Spleen (tissue), 7 donors: ENCODE data around the gene RBM3.

Experiments used
- CTCF ChIP-seq, 11 experiments: fragments of 200-600 bp in 7 of 11; fragments of 450-650 bp in 4 of 11; sonication (generic) in 4 of 11; IDR thresholded peaks in 8 of 11; conservative IDR thresholded peaks in 3 of 11; 1 replicate in 7 of 11; 2 replicates in 4 of 11; pipeline versions ENCODE4 v1.4.0 to v1.8.0; 2016 to 2021; ENCODE audit warnings: antibody characterized with exemption in 11 of 11, inconsistent platforms in 4 of 11, mild to moderate bottlenecking in 1 of 11
- POLR2A ChIP-seq, 3 donors: fragments of 450-650 bp; IDR thresholded peaks; one replicate each; pipeline ENCODE4 v1.5.1; 2017; ENCODE audit warnings: antibody characterized with exemption in 3 of 3, mild to moderate bottlenecking in 1 of 3
- POLR2AphosphoS5 ChIP-seq, 3 donors: sonication (generic); formaldehyde crosslinking; IDR thresholded peaks; one replicate each; pipeline ENCODE4 v1.5.1; 2017; ENCODE audit warnings: antibody characterized with exemption in 3 of 3
- donor health status: DM: no; HTN: no; CAD: no; lungs with moderate emphysema.
- donor health status: DM: no; HTN: no; CAD: no.
- donor health status: DM: no; HTN: no; CAD: no.

GRCh38 chrX:48626401-48627298, 52.4 kb downstream of the RBM3 start:
- TF ChIP-seq POLR2A (IDR thresholded peaks at IDR 0.05): no peak
- TF ChIP-seq CTCF (IDR thresholded peaks at IDR 0.05 in 8 of 11, conservative IDR thresholded peaks at IDR 0.05 in 3 of 11): no peak
- TF ChIP-seq POLR2AphosphoS5 (IDR thresholded peaks at IDR 0.05): no peak
